GM10266 (cell line): ENCODE results near the gene NPC1L1.

Source experiments
- DNase-seq: peaks from one replicate; pipeline ENCODE4 v3.0.0; 2012; ENCODE audit errors: extremely low spot score
- CTCF ChIP-seq: IDR thresholded peaks from 2 replicates; pipeline ENCODE4 v1.5.1; 2012; ENCODE audit warnings: mild to moderate bottlenecking, low read depth; ENCODE audit not compliant: control insufficient read depth, insufficient read depth; ENCODE audit errors: missing control alignments

Gene NPC1L1

GRCh38 chr7:44533301-44534055 lies 7.7 kb downstream of the NPC1L1 start:
- TF ChIP-seq CTCF = no peak
- no peak for DNase-seq

DNA sequence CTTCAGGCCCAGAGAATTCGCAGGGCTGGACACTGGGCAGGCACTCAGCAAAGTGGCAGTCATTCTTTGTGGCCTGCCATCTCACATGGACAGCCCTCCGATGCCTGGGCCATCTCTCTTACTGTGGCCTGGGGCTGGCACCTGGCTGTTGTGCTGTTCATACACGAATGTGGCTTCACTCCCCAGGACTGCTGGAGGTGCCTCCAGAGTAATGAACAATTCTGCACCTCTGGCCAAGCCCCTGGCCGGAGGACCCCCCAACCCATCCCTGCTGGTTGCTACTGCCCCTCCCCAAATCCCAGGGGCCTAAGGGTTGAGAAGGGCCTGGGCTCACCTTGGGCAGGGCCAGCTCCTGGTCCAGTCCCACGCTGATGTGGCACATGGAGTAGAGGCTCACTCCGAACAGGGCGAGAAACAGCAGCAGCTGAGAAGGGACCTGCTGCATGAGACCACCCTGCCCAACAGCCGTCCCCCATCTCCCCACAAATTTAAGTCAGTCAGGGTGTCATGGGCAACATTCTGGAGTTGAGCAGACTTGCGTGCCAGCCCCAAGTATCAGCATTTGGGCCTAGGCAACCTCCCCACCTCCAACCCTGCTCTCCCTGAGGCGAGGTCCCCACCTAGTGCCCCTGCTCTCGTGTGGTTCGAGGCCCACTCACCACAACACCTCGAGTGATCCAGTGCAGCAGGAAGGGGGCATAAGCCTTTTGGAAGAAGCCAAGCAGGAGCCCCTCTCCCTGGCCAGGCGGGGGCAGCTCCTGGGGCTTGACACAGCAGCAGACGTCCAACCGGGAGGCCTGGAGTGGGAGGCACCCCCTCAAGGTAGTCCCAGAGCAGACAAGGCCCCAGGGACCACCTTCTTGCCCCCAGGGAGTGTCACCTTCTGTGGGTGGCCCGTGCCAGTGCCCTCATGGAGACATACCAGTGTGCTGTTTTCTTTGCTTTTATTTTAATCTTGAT lies 9.4 kb downstream of the NPC1L1 start:
- TF ChIP-seq CTCF = no peak

GRCh38 chr7:44530990-44531389 lies 10.1 kb downstream of the NPC1L1 start:
- TF ChIP-seq CTCF = no peak
- no peak for DNase-seq

More for the DNA sequence above, 9.4 kb downstream of the NPC1L1 start:
- DNase-seq = no peak

- DNase-seq = no peak
- no peak for TF ChIP-seq CTCF
Observed at GRCh38 chr7:44524811-44525388, 16.2 kb downstream of the NPC1L1 start.

DNA sequence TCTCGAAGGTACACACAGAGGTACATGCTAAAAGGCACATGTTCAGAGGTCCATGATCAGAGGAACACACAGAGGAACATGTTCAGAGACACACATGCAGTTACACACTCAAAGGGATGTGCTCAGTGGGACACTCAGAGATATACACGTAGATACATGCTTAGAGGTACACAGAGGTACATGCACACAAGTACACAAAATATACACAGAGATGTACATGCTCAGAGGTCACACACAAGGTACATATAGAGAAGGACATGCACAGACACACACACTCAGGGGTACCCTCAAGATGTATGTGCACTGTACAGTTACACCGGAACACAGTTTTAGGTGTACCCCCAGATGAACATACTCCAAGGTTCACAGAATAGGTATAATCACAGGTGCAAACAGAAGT lies 18.8 kb downstream of the NPC1L1 start:
- TF ChIP-seq CTCF = no peak
- no peak for DNase-seq

DNA sequence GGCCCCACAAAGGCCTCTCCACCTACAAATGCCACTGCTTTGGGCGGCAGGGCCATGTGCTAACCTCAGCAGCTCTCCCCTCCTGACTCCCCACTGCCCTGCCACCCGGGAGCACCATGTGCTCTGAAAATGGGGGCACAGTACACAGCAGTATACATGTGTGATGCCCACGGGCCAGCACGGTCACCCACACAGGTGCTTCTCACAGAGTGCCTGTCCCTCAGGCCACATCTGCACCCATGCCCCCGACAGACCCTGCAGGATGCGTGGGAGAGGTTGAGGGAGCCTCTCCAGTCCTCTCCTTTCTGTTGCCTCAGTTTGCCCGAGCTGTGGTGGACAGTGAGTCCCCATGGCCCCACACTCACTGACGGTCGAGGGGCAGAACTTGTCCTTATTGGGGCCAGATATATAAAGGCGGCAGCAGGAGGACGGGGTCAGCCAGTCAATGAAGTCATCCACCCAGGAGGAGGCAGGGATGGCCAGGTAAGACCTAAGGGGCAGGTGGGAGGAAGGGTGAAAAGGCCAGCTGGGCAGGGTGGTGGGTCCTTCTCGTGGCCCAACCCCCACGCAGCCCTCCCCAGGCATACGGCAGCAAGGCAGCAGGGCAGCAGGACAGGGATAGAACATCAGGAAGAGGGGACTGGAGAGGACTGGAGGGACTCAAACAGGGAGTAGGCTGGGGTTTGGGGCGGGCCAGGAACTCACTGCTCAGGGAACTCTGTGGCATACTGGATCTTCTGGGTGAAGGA lies 19.6 kb downstream of the NPC1L1 start:
- no peak for TF ChIP-seq CTCF
- DNase-seq = no peak
